ENCODE measurements around the gene RBM10.

DNA sequence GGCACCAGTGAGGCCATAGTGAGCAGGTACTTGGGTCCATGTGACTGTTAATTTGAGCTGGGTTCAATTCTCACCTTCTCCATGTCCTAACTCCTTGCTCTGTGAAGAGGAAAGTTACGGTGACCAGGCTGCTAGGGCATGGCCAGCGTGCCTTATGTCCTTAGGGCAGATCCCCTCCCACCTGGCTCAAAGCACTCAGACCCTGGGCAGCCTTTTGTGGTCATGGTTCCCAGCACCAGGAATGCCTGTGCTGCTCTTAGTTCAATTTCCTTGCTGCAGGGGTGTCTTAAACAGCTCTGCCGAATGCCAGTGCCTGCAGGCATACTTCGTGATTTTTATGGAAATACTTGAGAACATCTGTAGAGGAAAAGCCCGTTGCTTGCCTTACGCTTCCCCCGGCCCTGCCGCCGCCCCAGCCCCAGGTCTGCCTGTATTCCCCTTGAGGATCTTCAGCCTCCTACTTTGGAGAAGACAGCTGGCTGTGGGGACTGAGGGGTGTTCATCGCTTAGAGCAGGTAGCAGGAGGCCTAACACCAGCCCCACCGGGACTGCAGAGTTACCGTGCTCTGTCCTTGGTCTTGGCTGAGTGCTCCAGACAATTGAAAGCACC, 70.4 kb downstream of the RBM10 start:
- TF ChIP-seq EZH2phosphoT487 (IDR thresholded peaks at IDR 0.05; ENCODE audit: unreplicated experiment) (no peak), EZH2 (IDR thresholded peaks at IDR 0.05; ENCODE audit: low read depth, unreplicated experiment) (no peak), POLR2AphosphoS5 (IDR thresholded peaks at IDR 0.05; ENCODE audit: low read depth) (peak; percentile 10; the same call in 1 of the 2 replicates), CREB1 (CRISPR knock-in tag; IDR thresholded peaks at IDR 0.05; ENCODE audit: low read depth) (no peak), STAT1 (IDR thresholded peaks at IDR 0.05; ENCODE audit: unreplicated experiment) (no peak), JUNB (IDR thresholded peaks at IDR 0.05; ENCODE audit: unreplicated experiment) (no peak), ZNF114 (CRISPR knock-in tag; IDR thresholded peaks at IDR 0.05) (no peak)
- TF ChIP-seq, protein P1, sequence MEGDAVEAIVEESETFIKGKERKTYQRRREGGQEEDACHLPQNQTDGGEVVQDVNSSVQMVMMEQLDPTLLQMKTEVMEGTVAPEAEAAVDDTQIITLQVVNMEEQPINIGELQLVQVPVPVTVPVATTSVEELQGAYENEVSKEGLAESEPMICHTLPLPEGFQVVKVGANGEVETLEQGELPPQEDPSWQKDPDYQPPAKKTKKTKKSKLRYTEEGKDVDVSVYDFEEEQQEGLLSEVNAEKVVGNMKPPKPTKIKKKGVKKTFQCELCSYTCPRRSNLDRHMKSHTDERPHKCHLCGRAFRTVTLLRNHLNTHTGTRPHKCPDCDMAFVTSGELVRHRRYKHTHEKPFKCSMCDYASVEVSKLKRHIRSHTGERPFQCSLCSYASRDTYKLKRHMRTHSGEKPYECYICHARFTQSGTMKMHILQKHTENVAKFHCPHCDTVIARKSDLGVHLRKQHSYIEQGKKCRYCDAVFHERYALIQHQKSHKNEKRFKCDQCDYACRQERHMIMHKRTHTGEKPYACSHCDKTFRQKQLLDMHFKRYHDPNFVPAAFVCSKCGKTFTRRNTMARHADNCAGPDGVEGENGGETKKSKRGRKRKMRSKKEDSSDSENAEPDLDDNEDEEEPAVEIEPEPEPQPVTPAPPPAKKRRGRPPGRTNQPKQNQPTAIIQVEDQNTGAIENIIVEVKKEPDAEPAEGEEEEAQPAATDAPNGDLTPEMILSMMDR (conservative IDR thresholded peaks at IDR 0.05; ENCODE audit: low read depth in 2 of 2) = no peak
- TF ChIP-seq, protein P2, sequence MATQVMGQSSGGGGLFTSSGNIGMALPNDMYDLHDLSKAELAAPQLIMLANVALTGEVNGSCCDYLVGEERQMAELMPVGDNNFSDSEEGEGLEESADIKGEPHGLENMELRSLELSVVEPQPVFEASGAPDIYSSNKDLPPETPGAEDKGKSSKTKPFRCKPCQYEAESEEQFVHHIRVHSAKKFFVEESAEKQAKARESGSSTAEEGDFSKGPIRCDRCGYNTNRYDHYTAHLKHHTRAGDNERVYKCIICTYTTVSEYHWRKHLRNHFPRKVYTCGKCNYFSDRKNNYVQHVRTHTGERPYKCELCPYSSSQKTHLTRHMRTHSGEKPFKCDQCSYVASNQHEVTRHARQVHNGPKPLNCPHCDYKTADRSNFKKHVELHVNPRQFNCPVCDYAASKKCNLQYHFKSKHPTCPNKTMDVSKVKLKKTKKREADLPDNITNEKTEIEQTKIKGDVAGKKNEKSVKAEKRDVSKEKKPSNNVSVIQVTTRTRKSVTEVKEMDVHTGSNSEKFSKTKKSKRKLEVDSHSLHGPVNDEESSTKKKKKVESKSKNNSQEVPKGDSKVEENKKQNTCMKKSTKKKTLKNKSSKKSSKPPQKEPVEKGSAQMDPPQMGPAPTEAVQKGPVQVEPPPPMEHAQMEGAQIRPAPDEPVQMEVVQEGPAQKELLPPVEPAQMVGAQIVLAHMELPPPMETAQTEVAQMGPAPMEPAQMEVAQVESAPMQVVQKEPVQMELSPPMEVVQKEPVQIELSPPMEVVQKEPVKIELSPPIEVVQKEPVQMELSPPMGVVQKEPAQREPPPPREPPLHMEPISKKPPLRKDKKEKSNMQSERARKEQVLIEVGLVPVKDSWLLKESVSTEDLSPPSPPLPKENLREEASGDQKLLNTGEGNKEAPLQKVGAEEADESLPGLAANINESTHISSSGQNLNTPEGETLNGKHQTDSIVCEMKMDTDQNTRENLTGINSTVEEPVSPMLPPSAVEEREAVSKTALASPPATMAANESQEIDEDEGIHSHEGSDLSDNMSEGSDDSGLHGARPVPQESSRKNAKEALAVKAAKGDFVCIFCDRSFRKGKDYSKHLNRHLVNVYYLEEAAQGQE (IDR thresholded peaks at IDR 0.05; ENCODE audit: unreplicated experiment) = no peak

All from GM23338 (cell line).